K562 (cell line): ENCODE results near the gene SURF4. TPM values are rescaled to one million over a fixed set of nuclear protein-coding genes. Genes with fewer than 3 reads are reported as not detected.
A peak's percentile ranks its signal among the peaks of the same experiment; 100 is the strongest.

Experiments used
- BACH1 ChIP-seq: fragments of 200-800 bp; sonication (Bioruptor generic); IDR thresholded peaks from 2 replicates; pipeline ENCODE4 v1.6.1; 2016; ENCODE audit warnings: missing genetic modification characterization, missing compliant biosample characterization
- CBFA2T2 ChIP-seq: fragments of 450-650 bp; conservative IDR thresholded peaks from 2 replicates; pipeline ENCODE4 v1.6.1; 2017; ENCODE audit warnings: mild to moderate bottlenecking
- CBFB ChIP-seq: sonication (generic); formaldehyde crosslinking; IDR thresholded peaks from 2 replicates; pipeline ENCODE4 v1.4.0; 2020; ENCODE audit warnings: mild to moderate bottlenecking, missing genetic modification reagents
- CCNT2 ChIP-seq: IDR thresholded peaks from 2 replicates; pipeline ENCODE4 v1.6.1; 2011; ENCODE audit warnings: borderline replicate concordance, low read depth, mild to moderate bottlenecking, moderate library complexity, mixed read lengths, low read length; ENCODE audit not compliant: insufficient read length; ENCODE audit errors: extremely low read depth
- CTBP1 ChIP-seq: fragments of 450-650 bp; IDR thresholded peaks from 2 replicates; pipeline ENCODE4 v1.6.1; 2016; ENCODE audit warnings: borderline replicate concordance
- CXXC5 ChIP-seq: fragments of 250-450 bp; sonication (Bioruptor Pico); IDR thresholded peaks from 2 replicates; pipeline ENCODE4 v1.8.0; 2022; ENCODE audit warnings: inconsistent platforms, mild to moderate bottlenecking, moderate library complexity
- GATAD2A ChIP-seq: fragments of 450-650 bp; IDR thresholded peaks from 2 replicates; pipeline ENCODE4 v1.6.1; 2017
- HMGN3 ChIP-seq: IDR thresholded peaks from 2 replicates; pipeline ENCODE4 v1.6.1; 2011; ENCODE audit warnings: borderline replicate concordance, low read depth, mild to moderate bottlenecking, mixed read lengths, low read length; ENCODE audit not compliant: insufficient read length; ENCODE audit errors: extremely low read depth
- KDM4B ChIP-seq, 2 experiments: fragments of 450-650 bp in 1 of 2; sonication (generic) in 1 of 2; IDR thresholded peaks; 2 replicates each; pipeline ENCODE4 v1.6.1; 2016 to 2017; ENCODE audit warnings: borderline replicate concordance in 2 of 2, antibody characterized with exemption in 1 of 2, low read depth in 1 of 2, mild to moderate bottlenecking in 1 of 2
- KLF1 ChIP-seq: fragments of 450-650 bp; IDR thresholded peaks from 2 replicates; pipeline ENCODE4 v1.6.1; 2016; ENCODE audit warnings: missing genetic modification characterization, missing compliant biosample characterization
- MED1 ChIP-seq: sonication (generic); formaldehyde crosslinking; IDR thresholded peaks from 2 replicates; pipeline ENCODE4 v1.8.1; 2023; ENCODE audit warnings: missing genetic modification reagents, borderline replicate concordance
- PPARD ChIP-seq: fragments of 250-450 bp; sonication (Bioruptor Pico); IDR thresholded peaks from 2 replicates; pipeline ENCODE4 v1.8.0; 2022; ENCODE audit warnings: inconsistent platforms, mild to moderate bottlenecking, moderate library complexity
- RBBP5 ChIP-seq: fragments of 200-600 bp; sonication (generic); IDR thresholded peaks from 2 replicates; pipeline ENCODE4 v1.6.1; 2012; ENCODE audit warnings: borderline replicate concordance, mild to moderate bottlenecking, low read length, control low read depth, inconsistent platforms; ENCODE audit not compliant: insufficient read depth, poor library complexity, severe bottlenecking
- RBM17 ChIP-seq: fragments of 200-400 bp; formaldehyde crosslinking; IDR thresholded peaks from 2 replicates; pipeline ENCODE4 v1.6.1; 2017; ENCODE audit warnings: low read depth, mild to moderate bottlenecking, low read length, borderline replicate concordance
- RBM22 ChIP-seq: fragments of 200-400 bp; formaldehyde crosslinking; IDR thresholded peaks from 2 replicates; pipeline ENCODE4 v1.6.1; 2018; ENCODE audit warnings: low read length, low read depth; ENCODE audit not compliant: poor library complexity, severe bottlenecking
- SMC3 ChIP-seq: conservative IDR thresholded peaks from 2 replicates; pipeline ENCODE4 v1.6.1; 2011; ENCODE audit warnings: low read depth, low read length, improper control_type of control experiment; ENCODE audit not compliant: insufficient read depth
- ZEB2 ChIP-seq: fragments of 450-650 bp; IDR thresholded peaks from 2 replicates; pipeline ENCODE4 v1.6.1; 2016
- ZFX ChIP-seq: sonication (generic); formaldehyde crosslinking; IDR thresholded peaks from 2 replicates; pipeline ENCODE4 v1.8.0; 2022; ENCODE audit warnings: mild to moderate bottlenecking, missing genetic modification reagents, moderate library complexity
- ZKSCAN3 ChIP-seq: fragments of 250-450 bp; sonication (Bioruptor Pico); IDR thresholded peaks from 2 replicates; pipeline ENCODE4 v1.4.0; 2020
- ZNF583 ChIP-seq: fragments of 250-450 bp; sonication (Bioruptor Pico); IDR thresholded peaks from 2 replicates; pipeline ENCODE4 v1.4.0; 2020
- ZNF778 ChIP-seq: fragments of 450-650 bp; formaldehyde crosslinking; IDR thresholded peaks from 2 replicates; pipeline ENCODE4 v1.4.0; 2020; ENCODE audit warnings: mild to moderate bottlenecking, moderate library complexity
- ZNF830 ChIP-seq: fragments of 250-450 bp; sonication (Bioruptor Pico); IDR thresholded peaks from 2 replicates; pipeline ENCODE4 v1.5.0; 2021; ENCODE audit warnings: mild to moderate bottlenecking
- polyA plus RNA-seq, 8 experiments: library from polyadenylated mRNA; depleted of rRNA in 4 of 8; stranded (reverse) in 5 of 8; unstranded in 3 of 8; fragments of >200 nt; fragmentation: Nextera tagmentation in 2 of 8; fragmentation: Illumina TruSeq in 1 of 8; extraction: Ambion mirVana in 2 of 8; extraction: Trizol in 1 of 8; gene quantifications; 2 replicates each; pipeline versions ENCODE4 v1.2.1 to v1.2.3, GENCODE V29; 2011 to 2014; ENCODE audit warnings: inconsistent platforms in 1 of 8, missing spikeins in 1 of 8
- total RNA-seq, 7 experiments: library from RNA; depleted of rRNA in 6 of 7; stranded (reverse); fragments of >200 nt in 6 of 7; fragmentation: Illumina TruSeq in 2 of 7; extraction: Trizol in 2 of 7; gene quantifications; 2 replicates each; pipeline versions ENCODE4 v1.2.1 to v1.2.3, GENCODE V29; 2011 to 2021; ENCODE audit warnings: low replicate concordance in 1 of 7
- TF ChIP-seq, protein P1 (sequence below): sonication (generic); formaldehyde crosslinking; IDR thresholded peaks from 2 replicates; pipeline ENCODE4 v1.9.0; 2022; ENCODE audit warnings: mild to moderate bottlenecking, missing genetic modification reagents
- TF ChIP-seq, protein P2 (sequence below): sonication (generic); formaldehyde crosslinking; IDR thresholded peaks from 2 replicates; pipeline ENCODE4 v1.8.0; 2023; ENCODE audit warnings: mild to moderate bottlenecking, missing genetic modification reagents
- TF ChIP-seq, protein P3 (sequence below): fragments of 250-450 bp; sonication (Bioruptor Pico); IDR thresholded peaks from 2 replicates; pipeline ENCODE4 v1.8.0; 2022; ENCODE audit warnings: inconsistent platforms, mild to moderate bottlenecking, moderate library complexity, borderline replicate concordance

Gene SURF4
- total and polyA plus RNA-seq, 9 of the 15 experiments (the other 6 are each of a cell fraction or from before 2014, with no cell fraction given) = 8.4 to 176 (median 130) TPM

DNA sequence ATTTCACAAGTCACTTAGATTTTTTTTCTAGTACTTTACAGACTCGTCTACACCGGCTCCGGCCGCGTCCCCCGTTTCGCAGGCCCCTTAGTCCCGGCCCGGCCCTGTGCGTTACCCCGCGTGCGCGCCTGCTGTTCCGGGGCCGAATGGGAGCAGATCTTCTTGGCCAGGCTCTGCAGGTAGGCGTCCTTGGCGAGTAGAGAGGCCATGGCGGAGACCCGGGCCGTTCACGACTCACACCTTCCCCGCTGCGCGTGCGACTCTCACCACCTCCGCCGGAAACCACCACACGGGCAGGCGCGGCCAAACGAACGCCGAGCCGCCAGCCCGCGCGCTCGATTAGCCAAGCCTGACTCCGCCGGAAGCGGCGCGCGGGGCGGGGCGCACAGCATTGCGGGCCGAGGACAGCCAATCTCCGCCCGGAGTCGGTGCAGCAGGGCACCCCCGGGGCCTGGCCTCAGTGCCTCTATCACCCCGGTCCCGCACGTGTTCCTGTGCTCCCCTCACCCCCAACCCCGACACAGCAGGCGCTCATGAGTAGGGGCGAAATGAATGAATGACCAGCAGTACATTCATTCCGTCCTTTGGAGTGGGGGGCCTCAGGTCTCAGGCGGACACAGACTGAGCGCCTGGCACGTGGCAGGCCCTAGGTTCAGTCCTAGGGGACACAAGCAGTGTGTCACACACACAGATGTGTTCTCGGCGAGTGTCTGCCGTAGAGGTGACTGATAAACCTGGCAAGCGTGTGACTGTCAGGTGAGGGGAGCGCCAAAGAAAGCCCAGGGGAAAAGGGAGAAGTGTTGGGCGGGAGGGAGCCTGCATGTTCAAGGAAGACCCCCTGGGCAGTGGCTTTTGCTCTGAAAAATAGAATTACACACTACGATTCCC lies 39.7 kb downstream of the SURF4 start, which contains the start of gene SURF6 (continued):
- TF ChIP-seq CCNT2 = peak; percentile 97
- no peak for TF ChIP-seq BACH1 (tag)
- TF ChIP-seq RBM17 = no peak
- TF ChIP-seq RBBP5 = peak; percentile 93
- no peak for TF ChIP-seq PPARD (CRISPR knock-in tag)
- TF ChIP-seq ZNF778 (CRISPR knock-in tag) = no peak
- no peak for TF ChIP-seq ZNF830
- TF ChIP-seq CXXC5 (CRISPR knock-in tag) = peak; percentile 96
- peak; percentile 94; the same call in 1 of the 2 replicates for TF ChIP-seq CBFB (CRISPR knock-in tag)
- peak; percentile 47; the same call in 1 of the 2 replicates for TF ChIP-seq GATAD2A
- no peak for TF ChIP-seq MED1 (CRISPR knock-in tag)
- peak; percentile 86 for TF ChIP-seq RBM22
- peak in 1 of 2 experiments; percentile 92; a peak in 1 of 4 replicates for TF ChIP-seq KDM4B (IDR thresholded peaks at IDR 0.05; ENCODE audit: borderline replicate concordance in 2 of 2, low read depth in 1 of 2)
- TF ChIP-seq, protein P1, sequence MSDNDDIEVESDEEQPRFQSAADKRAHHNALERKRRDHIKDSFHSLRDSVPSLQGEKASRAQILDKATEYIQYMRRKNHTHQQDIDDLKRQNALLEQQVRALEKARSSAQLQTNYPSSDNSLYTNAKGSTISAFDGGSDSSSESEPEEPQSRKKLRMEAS (CRISPR knock-in tag) = peak; percentile 99
- peak; percentile 79; the same call in 1 of the 2 replicates for TF ChIP-seq CTBP1
- peak; percentile 23; the same call in 1 of the 2 replicates for TF ChIP-seq ZNF583 (CRISPR knock-in tag)
- TF ChIP-seq ZFX = peak; percentile 79
- peak; percentile 89 for TF ChIP-seq KLF1
- 0 out of 2 replicates have a peak, but pooled peaks have one; percentile 11 for TF ChIP-seq CBFA2T2
- 0 out of 2 replicates have a peak, but pooled peaks have one; percentile 16 for TF ChIP-seq SMC3
- peak; percentile 97 for TF ChIP-seq HMGN3
- TF ChIP-seq, protein P2, sequence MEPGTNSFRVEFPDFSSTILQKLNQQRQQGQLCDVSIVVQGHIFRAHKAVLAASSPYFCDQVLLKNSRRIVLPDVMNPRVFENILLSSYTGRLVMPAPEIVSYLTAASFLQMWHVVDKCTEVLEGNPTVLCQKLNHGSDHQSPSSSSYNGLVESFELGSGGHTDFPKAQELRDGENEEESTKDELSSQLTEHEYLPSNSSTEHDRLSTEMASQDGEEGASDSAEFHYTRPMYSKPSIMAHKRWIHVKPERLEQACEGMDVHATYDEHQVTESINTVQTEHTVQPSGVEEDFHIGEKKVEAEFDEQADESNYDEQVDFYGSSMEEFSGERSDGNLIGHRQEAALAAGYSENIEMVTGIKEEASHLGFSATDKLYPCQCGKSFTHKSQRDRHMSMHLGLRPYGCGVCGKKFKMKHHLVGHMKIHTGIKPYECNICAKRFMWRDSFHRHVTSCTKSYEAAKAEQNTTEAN (CRISPR knock-in tag) = 0 out of 2 replicates have a peak, but pooled peaks have one; percentile 53
- TF ChIP-seq, protein P3, sequence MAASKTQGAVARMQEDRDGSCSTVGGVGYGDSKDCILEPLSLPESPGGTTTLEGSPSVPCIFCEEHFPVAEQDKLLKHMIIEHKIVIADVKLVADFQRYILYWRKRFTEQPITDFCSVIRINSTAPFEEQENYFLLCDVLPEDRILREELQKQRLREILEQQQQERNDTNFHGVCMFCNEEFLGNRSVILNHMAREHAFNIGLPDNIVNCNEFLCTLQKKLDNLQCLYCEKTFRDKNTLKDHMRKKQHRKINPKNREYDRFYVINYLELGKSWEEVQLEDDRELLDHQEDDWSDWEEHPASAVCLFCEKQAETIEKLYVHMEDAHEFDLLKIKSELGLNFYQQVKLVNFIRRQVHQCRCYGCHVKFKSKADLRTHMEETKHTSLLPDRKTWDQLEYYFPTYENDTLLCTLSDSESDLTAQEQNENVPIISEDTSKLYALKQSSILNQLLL = no peak
- no peak for TF ChIP-seq ZKSCAN3 (CRISPR knock-in tag)
- 0 out of 2 replicates have a peak, but pooled peaks have one; percentile 31 for TF ChIP-seq ZEB2
